K562 (cell line): ENCODE results near the gene AASDH. TPM values are rescaled to one million over a fixed set of nuclear protein-coding genes. Genes with fewer than 3 reads are reported as not detected.

Experiments
- L3MBTL2 ChIP-seq: fragments of 450-650 bp; IDR thresholded peaks from 2 replicates; pipeline ENCODE4 v1.6.1; 2016; ENCODE audit warnings: mild to moderate bottlenecking, moderate library complexity
- NCOA1 ChIP-seq: fragments of 450-650 bp; IDR thresholded peaks from 2 replicates; pipeline ENCODE4 v1.6.1; 2016; ENCODE audit warnings: low read depth
- SAP30 ChIP-seq: fragments of 200-600 bp; sonication (generic); IDR thresholded peaks from 2 replicates; pipeline ENCODE4 v1.6.1; 2012; ENCODE audit warnings: borderline replicate concordance, low read depth, mild to moderate bottlenecking, moderate library complexity, low read length, control low read depth, inconsistent platforms; ENCODE audit not compliant: insufficient read depth, poor library complexity, severe bottlenecking
- SMARCC2 ChIP-seq: fragments of 450-650 bp; IDR thresholded peaks from 2 replicates; pipeline ENCODE4 v1.6.1; 2017; ENCODE audit warnings: antibody characterized with exemption, moderate library complexity, mild to moderate bottlenecking, low read depth
- SUPT5H ChIP-seq: fragments of 450-650 bp; IDR thresholded peaks from 2 replicates; pipeline ENCODE4 v1.6.1; 2016
- TEAD4 ChIP-seq, 2 experiments: sonication (generic) in 1 of 2; formaldehyde crosslinking in 1 of 2; IDR thresholded peaks; 2 replicates each; pipeline versions ENCODE4 v1.6.1 to v1.8.0; 2012 to 2022; ENCODE audit warnings: borderline replicate concordance in 1 of 2, inconsistent platforms in 1 of 2, low read length in 1 of 2, mild to moderate bottlenecking in 1 of 2, missing genetic modification reagents in 1 of 2
- XRCC3 ChIP-seq: fragments of 450-650 bp; IDR thresholded peaks from 2 replicates; pipeline ENCODE4 v1.6.1; 2017; ENCODE audit warnings: mild to moderate bottlenecking, moderate library complexity
- ZFX ChIP-seq: sonication (generic); formaldehyde crosslinking; IDR thresholded peaks from 2 replicates; pipeline ENCODE4 v1.8.0; 2022; ENCODE audit warnings: mild to moderate bottlenecking, missing genetic modification reagents, moderate library complexity
- polyA plus RNA-seq, 8 experiments: library from polyadenylated mRNA; depleted of rRNA in 4 of 8; stranded (reverse) in 5 of 8; unstranded in 3 of 8; fragments of >200 nt; fragmentation: Nextera tagmentation in 2 of 8; fragmentation: Illumina TruSeq in 1 of 8; extraction: Ambion mirVana in 2 of 8; extraction: Trizol in 1 of 8; gene quantifications; 2 replicates each; pipeline versions ENCODE4 v1.2.1 to v1.2.3, GENCODE V29; 2011 to 2014; ENCODE audit warnings: inconsistent platforms in 1 of 8, missing spikeins in 1 of 8
- total RNA-seq, 7 experiments: library from RNA; depleted of rRNA in 6 of 7; stranded (reverse); fragments of >200 nt in 6 of 7; fragmentation: Illumina TruSeq in 2 of 7; extraction: Trizol in 2 of 7; gene quantifications; 2 replicates each; pipeline versions ENCODE4 v1.2.1 to v1.2.3, GENCODE V29; 2011 to 2021; ENCODE audit warnings: low replicate concordance in 1 of 7
- TF ChIP-seq, protein P1 (sequence below), 2 experiments: fragments of 450-650 bp in 1 of 2; sonication (generic) in 1 of 2; formaldehyde crosslinking in 1 of 2; IDR thresholded peaks; 2 replicates each; pipeline versions ENCODE4 v1.7.1 to v1.9.0; 2016 to 2022; ENCODE audit warnings: inconsistent platforms in 1 of 2, mild to moderate bottlenecking in 1 of 2, missing genetic modification reagents in 1 of 2
- TF ChIP-seq, protein P2 (sequence below): fragments of 200-800 bp; sonication (Bioruptor generic); IDR thresholded peaks from 2 replicates; pipeline ENCODE4 v1.6.1; 2017; ENCODE audit warnings: missing genetic modification characterization, missing compliant biosample characterization
- TF ChIP-seq, protein P3 (sequence below): sonication (generic); formaldehyde crosslinking; IDR thresholded peaks from 2 replicates; pipeline ENCODE4 v1.8.1; 2023; ENCODE audit warnings: mild to moderate bottlenecking, missing genetic modification reagents
- TF ChIP-seq, protein P4 (sequence below): fragments of 450-650 bp; IDR thresholded peaks from 2 replicates; pipeline ENCODE4 v1.6.1; 2018; ENCODE audit warnings: mild to moderate bottlenecking, low read depth; ENCODE audit not compliant: partially characterized antibody

Gene AASDH
- total and polyA plus RNA-seq, 9 of the 15 experiments (the other 6 are each of a cell fraction or from before 2014, with no cell fraction given), result 8.6 to 29.7 (median 13.7) TPM

DNA sequence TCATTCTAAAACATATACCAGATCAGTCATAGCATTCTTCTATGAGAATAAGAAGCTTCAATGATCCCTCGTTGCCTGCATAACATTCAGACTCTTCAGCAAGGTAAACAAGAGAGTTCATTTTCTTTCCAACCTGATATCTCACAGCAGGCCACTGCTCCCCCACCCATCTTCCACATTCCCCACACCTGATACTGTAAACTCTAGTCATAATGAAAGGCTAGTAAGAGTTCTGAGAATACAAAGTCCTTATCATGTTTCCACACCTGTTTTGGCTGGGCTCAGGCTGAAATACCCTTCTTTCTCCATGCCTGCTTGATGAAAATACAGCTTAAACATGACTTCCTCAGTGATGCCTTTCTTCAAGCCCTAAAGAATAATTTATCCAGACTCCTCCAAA, 2.3 kb upstream of the AASDH start (continued):
- TF ChIP-seq, protein P1, sequence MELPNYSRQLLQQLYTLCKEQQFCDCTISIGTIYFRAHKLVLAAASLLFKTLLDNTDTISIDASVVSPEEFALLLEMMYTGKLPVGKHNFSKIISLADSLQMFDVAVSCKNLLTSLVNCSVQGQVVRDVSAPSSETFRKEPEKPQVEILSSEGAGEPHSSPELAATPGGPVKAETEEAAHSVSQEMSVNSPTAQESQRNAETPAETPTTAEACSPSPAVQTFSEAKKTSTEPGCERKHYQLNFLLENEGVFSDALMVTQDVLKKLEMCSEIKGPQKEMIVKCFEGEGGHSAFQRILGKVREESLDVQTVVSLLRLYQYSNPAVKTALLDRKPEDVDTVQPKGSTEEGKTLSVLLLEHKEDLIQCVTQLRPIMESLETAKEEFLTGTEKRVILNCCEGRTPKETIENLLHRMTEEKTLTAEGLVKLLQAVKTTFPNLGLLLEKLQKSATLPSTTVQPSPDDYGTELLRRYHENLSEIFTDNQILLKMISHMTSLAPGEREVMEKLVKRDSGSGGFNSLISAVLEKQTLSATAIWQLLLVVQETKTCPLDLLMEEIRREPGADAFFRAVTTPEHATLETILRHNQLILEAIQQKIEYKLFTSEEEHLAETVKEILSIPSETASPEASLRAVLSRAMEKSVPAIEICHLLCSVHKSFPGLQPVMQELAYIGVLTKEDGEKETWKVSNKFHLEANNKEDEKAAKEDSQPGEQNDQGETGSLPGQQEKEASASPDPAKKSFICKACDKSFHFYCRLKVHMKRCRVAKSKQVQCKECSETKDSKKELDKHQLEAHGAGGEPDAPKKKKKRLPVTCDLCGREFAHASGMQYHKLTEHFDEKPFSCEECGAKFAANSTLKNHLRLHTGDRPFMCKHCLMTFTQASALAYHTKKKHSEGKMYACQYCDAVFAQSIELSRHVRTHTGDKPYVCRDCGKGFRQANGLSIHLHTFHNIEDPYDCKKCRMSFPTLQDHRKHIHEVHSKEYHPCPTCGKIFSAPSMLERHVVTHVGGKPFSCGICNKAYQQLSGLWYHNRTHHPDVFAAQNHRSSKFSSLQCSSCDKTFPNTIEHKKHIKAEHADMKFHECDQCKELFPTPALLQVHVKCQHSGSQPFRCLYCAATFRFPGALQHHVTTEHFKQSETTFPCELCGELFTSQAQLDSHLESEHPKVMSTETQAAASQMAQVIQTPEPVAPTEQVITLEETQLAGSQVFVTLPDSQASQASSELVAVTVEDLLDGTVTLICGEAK (IDR thresholded peaks at IDR 0.05), result no peak
- TF ChIP-seq, protein P1 (CRISPR knock-in tag; IDR thresholded peaks at IDR 0.05), result no peak
- TF ChIP-seq, protein P2, sequence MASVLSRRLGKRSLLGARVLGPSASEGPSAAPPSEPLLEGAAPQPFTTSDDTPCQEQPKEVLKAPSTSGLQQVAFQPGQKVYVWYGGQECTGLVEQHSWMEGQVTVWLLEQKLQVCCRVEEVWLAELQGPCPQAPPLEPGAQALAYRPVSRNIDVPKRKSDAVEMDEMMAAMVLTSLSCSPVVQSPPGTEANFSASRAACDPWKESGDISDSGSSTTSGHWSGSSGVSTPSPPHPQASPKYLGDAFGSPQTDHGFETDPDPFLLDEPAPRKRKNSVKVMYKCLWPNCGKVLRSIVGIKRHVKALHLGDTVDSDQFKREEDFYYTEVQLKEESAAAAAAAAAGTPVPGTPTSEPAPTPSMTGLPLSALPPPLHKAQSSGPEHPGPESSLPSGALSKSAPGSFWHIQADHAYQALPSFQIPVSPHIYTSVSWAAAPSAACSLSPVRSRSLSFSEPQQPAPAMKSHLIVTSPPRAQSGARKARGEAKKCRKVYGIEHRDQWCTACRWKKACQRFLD (CRISPR knock-in tag), result no peak
- TF ChIP-seq SMARCC2 (peak; percentile 83), NCOA1 (peak; percentile 50; the same call in 1 of the 2 replicates), SUPT5H (0 out of 2 replicates have a peak, but pooled peaks have one; percentile 13), SAP30 (no peak), XRCC3 (no peak), L3MBTL2 (no peak), ZFX (CRISPR knock-in tag) (no peak), TEAD4 (IDR thresholded peaks at IDR 0.05; ENCODE audit: low read length) (peak; percentile 91), TEAD4 (CRISPR knock-in tag; IDR thresholded peaks at IDR 0.05; ENCODE audit: borderline replicate concordance) (no peak)
- TF ChIP-seq, protein P3, sequence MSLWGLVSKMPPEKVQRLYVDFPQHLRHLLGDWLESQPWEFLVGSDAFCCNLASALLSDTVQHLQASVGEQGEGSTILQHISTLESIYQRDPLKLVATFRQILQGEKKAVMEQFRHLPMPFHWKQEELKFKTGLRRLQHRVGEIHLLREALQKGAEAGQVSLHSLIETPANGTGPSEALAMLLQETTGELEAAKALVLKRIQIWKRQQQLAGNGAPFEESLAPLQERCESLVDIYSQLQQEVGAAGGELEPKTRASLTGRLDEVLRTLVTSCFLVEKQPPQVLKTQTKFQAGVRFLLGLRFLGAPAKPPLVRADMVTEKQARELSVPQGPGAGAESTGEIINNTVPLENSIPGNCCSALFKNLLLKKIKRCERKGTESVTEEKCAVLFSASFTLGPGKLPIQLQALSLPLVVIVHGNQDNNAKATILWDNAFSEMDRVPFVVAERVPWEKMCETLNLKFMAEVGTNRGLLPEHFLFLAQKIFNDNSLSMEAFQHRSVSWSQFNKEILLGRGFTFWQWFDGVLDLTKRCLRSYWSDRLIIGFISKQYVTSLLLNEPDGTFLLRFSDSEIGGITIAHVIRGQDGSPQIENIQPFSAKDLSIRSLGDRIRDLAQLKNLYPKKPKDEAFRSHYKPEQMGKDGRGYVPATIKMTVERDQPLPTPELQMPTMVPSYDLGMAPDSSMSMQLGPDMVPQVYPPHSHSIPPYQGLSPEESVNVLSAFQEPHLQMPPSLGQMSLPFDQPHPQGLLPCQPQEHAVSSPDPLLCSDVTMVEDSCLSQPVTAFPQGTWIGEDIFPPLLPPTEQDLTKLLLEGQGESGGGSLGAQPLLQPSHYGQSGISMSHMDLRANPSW (CRISPR knock-in tag), result no peak
- TF ChIP-seq, protein P4, sequence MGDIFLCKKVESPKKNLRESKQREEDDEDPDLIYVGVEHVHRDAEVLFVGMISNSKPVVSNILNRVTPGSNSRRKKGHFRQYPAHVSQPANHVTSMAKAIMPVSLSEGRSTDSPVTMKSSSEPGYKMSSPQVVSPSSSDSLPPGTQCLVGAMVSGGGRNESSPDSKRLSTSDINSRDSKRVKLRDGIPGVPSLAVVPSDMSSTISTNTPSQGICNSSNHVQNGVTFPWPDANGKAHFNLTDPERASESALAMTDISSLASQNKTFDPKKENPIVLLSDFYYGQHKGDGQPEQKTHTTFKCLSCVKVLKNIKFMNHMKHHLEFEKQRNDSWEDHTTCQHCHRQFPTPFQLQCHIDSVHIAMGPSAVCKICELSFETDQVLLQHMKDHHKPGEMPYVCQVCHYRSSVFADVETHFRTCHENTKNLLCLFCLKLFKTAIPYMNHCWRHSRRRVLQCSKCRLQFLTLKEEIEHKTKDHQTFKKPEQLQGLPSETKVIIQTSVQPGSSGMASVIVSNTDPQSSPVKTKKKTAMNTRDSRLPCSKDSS, result no peak
